Measurements from ENCODE around the gene CAPZA2. TPM values are rescaled to one million over a fixed set of nuclear protein-coding genes. Genes with fewer than 3 reads are reported as not detected.
A peak's percentile ranks its signal among the peaks of the same experiment; 100 is the strongest.

Gene CAPZA2
- total RNA-seq, 1 donor from 2014 or later, result 147 TPM

- intact Hi-C loops (cut with micrococcal nuclease), result no loop called here
- Mint-ChIP-seq H3K27me3 (ENCODE audit: low read depth) (no peaks in the 10 kb centered on the region), H3K27ac (no peak overlapping the region), H3K36me3 (ENCODE audit: low read depth) (peaks cover 51% of the 10 kb centered on the region), H3K4me3 (ENCODE audit: low read depth) (no peak overlapping the region), H3K9me3 (peaks cover 7% of the 10 kb centered on the region), H3K4me1 (ENCODE audit: low read depth) (peaks cover 4% of the 10 kb centered on the region)
- DNase-seq (ENCODE audit: low spot score), result no peak
Measured at GRCh38 chr7:116901143-116901542, 38.8 kb downstream of the CAPZA2 start.

DNA sequence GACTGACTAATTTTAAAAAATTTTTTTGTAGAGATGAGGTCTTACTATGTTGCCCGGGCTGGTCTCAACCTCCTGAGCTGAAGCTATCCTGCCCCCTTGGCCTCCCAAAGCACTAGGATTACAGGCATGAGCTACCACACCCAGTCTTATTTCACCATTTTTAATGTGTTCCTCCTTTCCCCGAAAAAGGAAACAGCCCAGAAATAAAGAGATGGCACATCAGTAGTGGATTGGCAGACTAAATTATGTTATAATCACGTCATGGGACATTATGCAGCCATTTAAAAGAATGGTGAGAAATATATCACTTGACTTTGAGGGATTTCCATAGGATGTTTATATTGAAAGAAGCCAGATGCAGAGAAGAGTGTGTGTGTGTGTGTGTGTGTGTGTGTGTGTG lies 40.5 kb downstream of the CAPZA2 start:
- Mint-ChIP-seq H3K36me3 (ENCODE audit: low read depth) (peaks cover 56% of the 10 kb centered on the region), H3K27ac (no peak overlapping the region), H3K9me3 (peaks cover 7% of the 10 kb centered on the region), H3K4me1 (ENCODE audit: low read depth) (no peaks in the 10 kb centered on the region), H3K4me3 (ENCODE audit: low read depth) (no peak overlapping the region), H3K27me3 (ENCODE audit: low read depth) (no peaks in the 10 kb centered on the region)
- no peak for DNase-seq (ENCODE audit: low spot score)
- intact Hi-C loops (cut with micrococcal nuclease), result no loop called here

DNA sequence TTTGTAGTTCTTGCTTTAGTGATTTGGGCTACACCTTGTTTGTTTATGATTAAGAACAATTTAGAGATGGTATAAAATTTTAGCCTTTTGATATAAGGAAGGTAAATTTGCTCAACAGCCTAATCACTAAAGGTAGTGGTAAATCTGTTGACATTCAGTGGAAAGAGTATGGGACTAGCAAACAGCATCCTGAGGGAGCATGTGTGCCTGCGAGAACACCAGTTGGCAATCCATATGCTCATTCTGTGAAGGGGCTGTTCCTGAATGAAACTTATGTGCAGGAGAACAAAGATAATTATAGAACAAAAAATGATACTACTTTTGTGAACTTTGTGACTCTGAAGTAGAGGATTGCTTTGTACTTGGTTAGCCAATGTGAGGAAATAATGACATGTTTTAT lies 44.0 kb downstream of the CAPZA2 start:
- no peak overlapping the region for H3K4me3 Mint-ChIP-seq (ENCODE audit: low read depth)
- intact Hi-C loops (cut with micrococcal nuclease), result no loop called here
- H3K4me1 Mint-ChIP-seq (ENCODE audit: low read depth), result no peaks in the 10 kb centered on the region
- DNase-seq (ENCODE audit: low spot score), result no peak
- H3K36me3 Mint-ChIP-seq (ENCODE audit: low read depth), result peaks cover 57% of the 10 kb centered on the region
- H3K9me3 Mint-ChIP-seq, result no peaks in the 10 kb centered on the region
- H3K27me3 Mint-ChIP-seq (ENCODE audit: low read depth), result no peaks in the 10 kb centered on the region
- no peak overlapping the region for H3K27ac Mint-ChIP-seq

GRCh38 chr7:116910383-116910782 lies 48.0 kb downstream of the CAPZA2 start:
- Mint-ChIP-seq H3K4me3 (ENCODE audit: low read depth) (no peak overlapping the region), H3K27ac (no peak overlapping the region), H3K36me3 (ENCODE audit: low read depth) (peaks cover 69% of the 10 kb centered on the region), H3K9me3 (no peaks in the 10 kb centered on the region), H3K27me3 (ENCODE audit: low read depth) (no peaks in the 10 kb centered on the region), H3K4me1 (ENCODE audit: low read depth) (peaks cover 2% of the 10 kb centered on the region)
- DNase-seq (ENCODE audit: low spot score), result no peak
- intact Hi-C loops (cut with micrococcal nuclease), result no loop called here

GRCh38 chr7:116911801-116912200 lies 49.4 kb downstream of the CAPZA2 start:
- Mint-ChIP-seq H3K27me3 (ENCODE audit: low read depth) (no peaks in the 10 kb centered on the region), H3K36me3 (ENCODE audit: low read depth) (peaks cover 66% of the 10 kb centered on the region), H3K9me3 (no peaks in the 10 kb centered on the region), H3K4me1 (ENCODE audit: low read depth) (peaks cover 2% of the 10 kb centered on the region), H3K27ac (peak overlapping the region; percentile 30), H3K4me3 (ENCODE audit: low read depth) (no peak overlapping the region)
- no peak for DNase-seq (ENCODE audit: low spot score)
- intact Hi-C loops (cut with micrococcal nuclease), result no loop called here

- Mint-ChIP-seq H3K36me3 (ENCODE audit: low read depth) (peaks cover 66% of the 10 kb centered on the region), H3K27ac (peak overlapping the region; percentile 56), H3K9me3 (no peaks in the 10 kb centered on the region), H3K4me1 (ENCODE audit: low read depth) (peaks cover 2% of the 10 kb centered on the region), H3K27me3 (ENCODE audit: low read depth) (no peaks in the 10 kb centered on the region), H3K4me3 (ENCODE audit: low read depth) (no peak overlapping the region)
- intact Hi-C loops (cut with micrococcal nuclease), result no loop called here
- DNase-seq (ENCODE audit: low spot score), result no peak
Measured at GRCh38 chr7:116912269-116912909, 50.0 kb downstream of the CAPZA2 start.

DNA sequence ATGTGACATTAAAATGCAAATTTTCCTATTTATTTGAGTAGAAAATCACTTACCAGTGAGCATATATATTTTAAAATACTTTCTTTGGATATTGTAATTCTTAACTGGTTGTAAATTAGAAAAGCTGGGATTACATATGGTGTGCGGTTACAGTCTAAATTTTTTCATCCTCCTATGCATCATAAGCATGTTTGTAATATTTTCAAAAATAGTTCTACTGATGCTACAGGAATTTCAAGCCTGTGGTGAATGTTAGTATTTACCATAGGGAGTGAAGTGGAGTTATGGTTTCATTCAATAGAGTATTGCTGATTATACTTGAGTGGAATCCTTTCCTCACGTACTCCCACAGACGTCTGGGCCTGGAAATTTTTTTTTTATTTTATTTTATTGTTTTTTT lies 56.3 kb downstream of the CAPZA2 start:
- no peaks in the 10 kb centered on the region for H3K4me1 Mint-ChIP-seq (ENCODE audit: low read depth)
- no peak for DNase-seq (ENCODE audit: low spot score)
- H3K27ac Mint-ChIP-seq, result no peak overlapping the region
- no peaks in the 10 kb centered on the region for H3K9me3 Mint-ChIP-seq
- H3K36me3 Mint-ChIP-seq (ENCODE audit: low read depth), result peaks cover 37% of the 10 kb centered on the region
- no peaks in the 10 kb centered on the region for H3K27me3 Mint-ChIP-seq (ENCODE audit: low read depth)
- no peak overlapping the region for H3K4me3 Mint-ChIP-seq (ENCODE audit: low read depth)
- intact Hi-C loops (cut with micrococcal nuclease), result no loop called here

GRCh38 chr7:116920359-116920758 lies 58.0 kb downstream of the CAPZA2 start:
- H3K4me1 Mint-ChIP-seq (ENCODE audit: low read depth), result no peaks in the 10 kb centered on the region
- DNase-seq (ENCODE audit: low spot score), result no peak
- H3K9me3 Mint-ChIP-seq, result no peaks in the 10 kb centered on the region
- intact Hi-C loops (cut with micrococcal nuclease), result no loop called here
- no peak overlapping the region for H3K27ac Mint-ChIP-seq
- H3K4me3 Mint-ChIP-seq (ENCODE audit: low read depth), result no peak overlapping the region
- H3K36me3 Mint-ChIP-seq (ENCODE audit: low read depth), result peaks cover 30% of the 10 kb centered on the region
- no peaks in the 10 kb centered on the region for H3K27me3 Mint-ChIP-seq (ENCODE audit: low read depth)

- Mint-ChIP-seq H3K4me3 (ENCODE audit: low read depth) (no peak overlapping the region), H3K9me3 (no peaks in the 10 kb centered on the region), H3K27ac (no peak overlapping the region), H3K4me1 (ENCODE audit: low read depth) (no peaks in the 10 kb centered on the region), H3K36me3 (ENCODE audit: low read depth) (peaks cover 20% of the 10 kb centered on the region), H3K27me3 (ENCODE audit: low read depth) (no peaks in the 10 kb centered on the region)
- intact Hi-C loops (cut with micrococcal nuclease), result no loop called here
- DNase-seq (ENCODE audit: low spot score), result no peak
Measured at GRCh38 chr7:116922545-116922944, 60.2 kb downstream of the CAPZA2 start.

- Mint-ChIP-seq H3K27ac (no peak overlapping the region), H3K9me3 (no peaks in the 10 kb centered on the region), H3K4me3 (ENCODE audit: low read depth) (no peak overlapping the region), H3K27me3 (ENCODE audit: low read depth) (no peaks in the 10 kb centered on the region), H3K36me3 (ENCODE audit: low read depth) (peaks cover 9% of the 10 kb centered on the region), H3K4me1 (ENCODE audit: low read depth) (no peaks in the 10 kb centered on the region)
- no peak for DNase-seq (ENCODE audit: low spot score)
- intact Hi-C loops (cut with micrococcal nuclease), result no loop called here
Measured at GRCh38 chr7:116924741-116925140, 62.4 kb downstream of the CAPZA2 start.

- intact Hi-C loops (cut with micrococcal nuclease), result no loop called here
- Mint-ChIP-seq H3K4me3 (ENCODE audit: low read depth) (no peak overlapping the region), H3K9me3 (no peaks in the 10 kb centered on the region)
Measured at GRCh38 chr7:116929021-116929420, 66.6 kb downstream of the CAPZA2 start.

GRCh38 chr7:116929914-116930913 lies 67.8 kb downstream of the CAPZA2 start:
- peaks cover 1% of the 10 kb centered on the region for H3K4me1 Mint-ChIP-seq (ENCODE audit: low read depth)
- H3K36me3 Mint-ChIP-seq (ENCODE audit: low read depth), result no peaks in the 10 kb centered on the region
- no peaks in the 10 kb centered on the region for H3K9me3 Mint-ChIP-seq
- intact Hi-C loops (cut with micrococcal nuclease), result loop anchor here (1.0 to 2.0 kb wide), 4 partner anchors 55 to 197 kb away; no protein-coding TSS in a partner anchor
- H3K27me3 Mint-ChIP-seq (ENCODE audit: low read depth), result peaks cover 10% of the 10 kb centered on the region
- DNase-seq (ENCODE audit: low spot score), result peak; percentile 54
- no peak overlapping the region for H3K4me3 Mint-ChIP-seq (ENCODE audit: low read depth)
- H3K27ac Mint-ChIP-seq, result no peak overlapping the region

More at GRCh38 chr7:116929021-116929420, 66.6 kb downstream of the CAPZA2 start:
- H3K27me3 Mint-ChIP-seq (ENCODE audit: low read depth), result peaks cover 6% of the 10 kb centered on the region
- H3K36me3 Mint-ChIP-seq (ENCODE audit: low read depth), result no peaks in the 10 kb centered on the region
- H3K27ac Mint-ChIP-seq, result no peak overlapping the region
- peaks cover 1% of the 10 kb centered on the region for H3K4me1 Mint-ChIP-seq (ENCODE audit: low read depth)
- no peak for DNase-seq (ENCODE audit: low spot score)

DNA sequence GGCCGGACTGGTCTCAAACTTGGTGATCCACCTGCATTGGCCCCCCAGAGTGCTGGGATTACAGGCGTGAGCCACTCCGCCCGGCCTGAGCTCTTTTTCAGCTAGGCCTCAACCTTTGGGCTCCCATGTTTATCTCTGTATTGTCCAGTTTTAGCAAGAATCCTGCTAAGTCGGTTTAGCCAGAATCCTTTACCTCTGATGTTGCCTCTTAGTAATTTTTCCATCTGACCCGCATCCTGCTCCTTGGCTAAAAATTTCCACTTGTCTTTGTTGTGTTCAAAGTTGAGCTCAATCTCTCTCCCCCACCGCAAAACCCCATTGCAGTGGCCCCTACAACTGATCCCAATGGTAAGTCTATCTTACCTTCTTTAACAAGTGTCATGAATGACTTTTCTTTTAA lies 70.2 kb downstream of the CAPZA2 start:
- intact Hi-C loops (cut with micrococcal nuclease), result no loop called here
- Mint-ChIP-seq H3K4me1 (ENCODE audit: low read depth) (peaks cover 1% of the 10 kb centered on the region), H3K36me3 (ENCODE audit: low read depth) (no peaks in the 10 kb centered on the region), H3K4me3 (ENCODE audit: low read depth) (no peak overlapping the region), H3K27me3 (ENCODE audit: low read depth) (peaks cover 16% of the 10 kb centered on the region), H3K27ac (no peak overlapping the region), H3K9me3 (no peaks in the 10 kb centered on the region)
- DNase-seq (ENCODE audit: low spot score), result no peak
